Measurements from ENCODE around the gene TLE7.

DNA sequence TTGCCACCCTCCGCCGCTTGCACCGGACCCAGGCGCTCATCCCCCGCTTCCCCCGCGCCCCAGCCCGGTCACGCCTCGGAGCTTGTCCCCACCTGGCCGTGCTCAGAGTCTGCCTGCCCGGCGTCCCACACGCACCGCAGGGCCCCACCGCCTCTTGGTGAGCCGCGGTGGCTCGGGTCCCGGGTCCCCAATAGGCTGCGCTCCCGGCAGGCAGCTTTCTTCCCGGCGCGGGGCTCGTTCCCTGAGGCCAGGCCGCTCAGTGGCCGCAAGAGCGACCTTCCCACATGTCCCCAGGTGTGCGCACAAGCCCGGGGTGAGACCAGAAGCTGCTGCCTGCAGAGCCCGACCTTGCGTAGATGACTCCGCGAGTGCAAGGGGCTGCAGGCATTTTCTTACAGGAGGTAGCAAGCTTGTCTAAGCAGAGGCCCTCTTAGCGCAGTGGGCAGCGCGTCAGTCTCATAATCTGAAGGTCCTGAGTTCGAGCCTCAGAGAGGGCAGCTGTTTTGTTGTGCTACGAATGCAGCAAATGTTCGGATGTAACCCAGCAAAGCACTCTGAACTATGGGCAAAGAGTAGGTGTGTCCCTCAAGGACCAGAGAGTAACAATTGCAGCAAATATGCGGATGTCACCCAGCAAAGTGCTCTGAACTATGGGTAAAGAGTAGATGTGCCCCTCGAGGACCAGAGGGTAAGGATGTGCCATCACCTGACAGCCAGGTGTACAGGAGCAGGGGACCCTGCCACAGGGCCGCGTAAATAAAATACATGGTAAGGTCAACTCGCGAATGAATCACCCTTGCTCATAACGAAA is 15.6 kb downstream of the TLE7 start:
- TF ChIP-seq, protein P1, sequence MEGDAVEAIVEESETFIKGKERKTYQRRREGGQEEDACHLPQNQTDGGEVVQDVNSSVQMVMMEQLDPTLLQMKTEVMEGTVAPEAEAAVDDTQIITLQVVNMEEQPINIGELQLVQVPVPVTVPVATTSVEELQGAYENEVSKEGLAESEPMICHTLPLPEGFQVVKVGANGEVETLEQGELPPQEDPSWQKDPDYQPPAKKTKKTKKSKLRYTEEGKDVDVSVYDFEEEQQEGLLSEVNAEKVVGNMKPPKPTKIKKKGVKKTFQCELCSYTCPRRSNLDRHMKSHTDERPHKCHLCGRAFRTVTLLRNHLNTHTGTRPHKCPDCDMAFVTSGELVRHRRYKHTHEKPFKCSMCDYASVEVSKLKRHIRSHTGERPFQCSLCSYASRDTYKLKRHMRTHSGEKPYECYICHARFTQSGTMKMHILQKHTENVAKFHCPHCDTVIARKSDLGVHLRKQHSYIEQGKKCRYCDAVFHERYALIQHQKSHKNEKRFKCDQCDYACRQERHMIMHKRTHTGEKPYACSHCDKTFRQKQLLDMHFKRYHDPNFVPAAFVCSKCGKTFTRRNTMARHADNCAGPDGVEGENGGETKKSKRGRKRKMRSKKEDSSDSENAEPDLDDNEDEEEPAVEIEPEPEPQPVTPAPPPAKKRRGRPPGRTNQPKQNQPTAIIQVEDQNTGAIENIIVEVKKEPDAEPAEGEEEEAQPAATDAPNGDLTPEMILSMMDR (IDR thresholded peaks at IDR 0.05) = no peak
- no peak for TF ChIP-seq POLR2A (IDR thresholded peaks at IDR 0.05)
- no peak for TF ChIP-seq POLR2AphosphoS5 (IDR thresholded peaks at IDR 0.05)
